GM19452 (cell line): Measurements from ENCODE around the gene DPYSL4.

Experiments used
- ATAC-seq: cut with Tn5 transposase; IDR thresholded peaks from one replicate; pipeline ENCODE4 v1.9.1; 2021; ENCODE audit not compliant: unreplicated experiment

Gene DPYSL4

GRCh38 chr10:132176623-132177500, 9.9 kb upstream of the DPYSL4 start:
- ATAC-seq = no peak

GRCh38 chr10:132178046-132178445, 8.7 kb upstream of the DPYSL4 start:
- ATAC-seq = no peak

GRCh38 chr10:132178672-132179545, 7.8 kb upstream of the DPYSL4 start:
- ATAC-seq = no peak

- ATAC-seq = no peak
These were observed 7.0 kb upstream of the DPYSL4 start for GRCh38 chr10:132179551-132180392.

GRCh38 chr10:132180736-132181135, 6.0 kb upstream of the DPYSL4 start:
- no peak for ATAC-seq

GRCh38 chr10:132181691-132182425, 4.9 kb upstream of the DPYSL4 start:
- ATAC-seq = no peak

GRCh38 chr10:132182591-132182990, 4.2 kb upstream of the DPYSL4 start:
- no peak for ATAC-seq

GRCh38 chr10:132183046-132183445, 3.7 kb upstream of the DPYSL4 start:
- ATAC-seq = no peak

GRCh38 chr10:132184816-132185593, 1.7 kb upstream of the DPYSL4 start:
- ATAC-seq = no peak

GRCh38 chr10:132185601-132186487, 904 bp upstream of the DPYSL4 start:
- ATAC-seq = no peak

- no peak for ATAC-seq
These were observed 836 bp downstream of the DPYSL4 start for GRCh38 chr10:132187430-132188138.

GRCh38 chr10:132188331-132188730, 1.6 kb downstream of the DPYSL4 start:
- ATAC-seq = no peak

GRCh38 chr10:132189016-132189415, 2.3 kb downstream of the DPYSL4 start:
- no peak for ATAC-seq

- ATAC-seq = no peak
These were observed 3.2 kb downstream of the DPYSL4 start for GRCh38 chr10:132189810-132190422.

GRCh38 chr10:132192076-132192975, 5.6 kb downstream of the DPYSL4 start:
- no peak for ATAC-seq

GRCh38 chr10:132192991-132193665, 6.4 kb downstream of the DPYSL4 start:
- ATAC-seq = no peak
